ENCODE data around the gene NDUFB8.

GRCh38 chr10:100576282-100576635, 46.6 kb upstream of the NDUFB8 start:
- TF ChIP-seq POLR2AphosphoS5 (IDR thresholded peaks at IDR 0.05; ENCODE audit: low read depth, low read length) = no peak
- no peak for TF ChIP-seq POLR2A (IDR thresholded peaks at IDR 0.05; ENCODE audit: low read depth, low read length)

Measured in GM12892 (cell line).